GM19099 (cell line): ENCODE results near the gene TLCD5.

Experiments
- POLR2A ChIP-seq: IDR thresholded peaks from 3 replicates; pipeline ENCODE4 v1.6.1; 2011; ENCODE audit warnings: low read depth; ENCODE audit not compliant: insufficient read length; ENCODE audit errors: extremely low read depth

The TLCD5 gene

DNA sequence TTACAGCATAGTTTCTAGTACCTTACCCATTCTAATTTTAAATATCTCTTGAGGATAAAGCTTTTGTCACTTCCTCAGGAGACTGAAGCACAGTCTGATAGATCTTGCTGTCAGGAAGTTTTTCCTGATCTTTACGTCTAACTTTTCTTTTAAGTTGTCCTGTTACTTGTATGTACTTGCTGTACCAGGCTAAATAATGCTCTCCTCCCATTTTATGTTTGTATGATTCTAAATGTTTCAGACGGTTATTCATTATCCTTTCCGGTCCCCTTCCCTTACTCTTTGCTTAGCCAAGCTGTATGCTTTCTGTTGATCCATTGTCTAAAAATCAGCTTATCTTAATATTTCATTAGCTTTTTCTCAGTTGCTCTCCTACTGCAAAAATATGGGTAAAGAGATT lies 17.1 kb downstream of the TLCD5 start:
- TF ChIP-seq POLR2A = no peak

DNA sequence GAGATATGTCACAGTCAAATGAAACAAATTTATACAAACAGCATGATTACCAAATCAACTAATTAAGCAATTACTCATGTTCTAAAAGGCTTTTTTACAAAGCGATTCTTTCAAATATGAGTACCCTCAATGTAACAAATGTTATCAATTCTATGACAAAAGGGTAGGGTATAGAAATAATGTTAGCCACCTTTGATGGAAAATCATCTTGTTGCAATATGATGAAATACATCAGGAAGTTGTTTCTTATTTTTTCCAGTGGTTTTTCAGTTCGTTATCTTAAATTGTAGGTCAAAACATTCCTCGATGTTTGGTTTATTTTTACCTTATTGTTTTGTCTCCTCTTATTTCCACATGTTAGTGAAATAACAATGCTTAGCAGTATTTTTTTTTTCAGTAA lies 17.6 kb downstream of the TLCD5 start:
- no peak for TF ChIP-seq POLR2A

DNA sequence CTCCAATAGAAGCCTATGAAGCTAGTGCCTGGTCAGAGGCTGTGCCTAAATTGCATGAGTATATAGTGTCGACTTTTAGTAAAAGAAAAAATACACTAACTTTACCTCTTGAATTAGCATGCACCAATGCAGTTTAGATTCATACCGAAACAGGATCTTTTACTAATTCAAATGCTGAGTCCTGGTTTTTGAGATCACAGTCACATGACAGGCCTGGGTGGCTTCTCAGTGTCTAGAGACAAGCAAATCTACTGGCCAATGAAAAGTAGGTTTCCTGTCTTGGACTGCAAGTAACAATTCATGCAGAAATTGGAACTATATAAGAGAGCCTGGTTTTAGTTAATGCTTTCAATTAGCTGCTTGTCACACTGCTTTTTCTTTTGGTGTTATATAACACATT lies 18.3 kb downstream of the TLCD5 start:
- no peak for TF ChIP-seq POLR2A

DNA sequence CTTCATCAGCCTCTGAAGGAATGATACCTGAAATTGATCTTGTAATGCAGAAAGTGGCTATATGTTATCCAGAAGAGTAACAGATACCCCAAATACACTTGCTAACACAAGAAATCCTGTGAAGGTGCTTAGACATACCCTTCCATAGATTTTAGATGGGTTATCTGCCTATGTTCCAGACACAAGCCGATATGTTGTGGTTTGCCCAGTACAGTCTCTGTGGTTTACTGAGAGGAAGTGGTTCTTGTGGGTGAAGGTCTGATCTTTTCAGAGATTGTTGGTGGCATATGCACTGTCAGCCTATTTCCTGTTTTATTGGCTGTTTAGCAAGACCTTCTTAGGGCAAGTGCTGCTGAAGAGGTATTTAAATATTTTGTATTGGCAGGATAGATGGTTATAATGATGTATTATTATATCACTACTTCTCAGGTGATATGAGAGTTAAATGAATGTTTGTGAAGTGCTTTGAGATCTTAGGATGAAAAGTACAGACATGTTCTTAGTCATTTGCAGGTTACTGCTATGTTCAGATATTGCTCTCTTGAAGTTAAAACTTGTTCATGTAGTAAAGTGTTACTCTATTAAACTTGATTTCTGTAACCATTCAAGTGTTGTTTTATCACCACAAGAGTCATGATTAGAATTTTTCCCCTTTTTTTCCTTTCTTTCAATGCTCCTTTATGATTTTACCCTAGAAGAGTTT lies 19.4 kb downstream of the TLCD5 start:
- no peak for TF ChIP-seq POLR2A

DNA sequence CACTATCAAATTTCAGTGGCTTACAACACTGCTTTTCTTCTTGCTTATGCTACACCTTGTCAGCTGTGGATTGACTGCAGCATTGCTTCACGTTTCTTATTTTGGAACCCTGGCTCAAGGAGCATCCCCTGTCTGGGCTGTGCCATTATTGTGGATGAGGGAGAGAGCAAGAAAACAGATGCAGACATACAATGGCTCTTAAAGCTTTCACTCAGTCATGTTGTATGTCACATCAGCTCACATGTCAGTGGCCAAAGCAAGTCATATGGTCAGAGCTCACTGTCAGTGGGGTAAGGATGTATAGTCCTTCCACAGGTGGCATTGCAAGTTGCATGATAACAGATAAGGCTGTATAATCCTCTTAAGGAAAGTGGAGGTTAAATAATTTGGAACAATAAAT lies 21.1 kb downstream of the TLCD5 start:
- TF ChIP-seq POLR2A = no peak

DNA sequence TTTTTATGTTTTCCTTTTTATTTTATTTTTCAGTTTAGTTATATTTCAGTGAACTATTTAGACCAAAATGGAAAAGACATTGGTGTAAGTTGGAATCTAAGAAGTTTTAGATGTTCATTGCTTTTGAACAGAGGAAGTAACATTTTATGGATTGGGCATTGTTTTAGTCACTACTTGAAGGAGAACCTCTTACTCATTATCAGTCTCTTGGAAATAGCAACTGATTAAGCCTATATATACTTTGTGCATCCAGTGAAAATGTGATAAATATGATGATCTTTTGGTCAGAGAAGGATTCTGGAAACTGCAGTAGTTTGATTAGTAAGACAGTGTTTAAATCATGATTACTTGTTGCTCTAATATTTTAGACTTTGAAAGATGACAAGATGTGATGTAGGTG lies 25.5 kb downstream of the TLCD5 start:
- TF ChIP-seq POLR2A = no peak

DNA sequence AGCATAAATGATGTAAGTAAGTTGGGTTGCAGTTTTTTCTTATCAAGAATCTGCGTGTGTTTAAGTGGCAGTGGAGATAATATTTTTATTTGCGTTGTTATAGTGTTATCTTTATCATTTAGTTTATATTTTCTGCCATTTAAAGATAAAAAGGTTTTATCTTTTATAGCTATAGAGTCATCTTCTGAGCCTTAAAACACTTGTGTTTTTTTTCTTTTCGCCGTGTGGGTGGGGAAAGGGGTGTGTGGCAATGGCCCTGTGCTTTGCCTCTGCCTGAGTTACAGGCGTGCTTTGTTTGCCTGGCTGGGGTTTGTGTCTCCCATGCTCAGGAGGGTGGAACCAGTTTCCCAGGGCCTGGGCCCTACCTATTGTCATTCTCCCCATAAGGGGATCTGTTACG lies 27.3 kb downstream of the TLCD5 start:
- no peak for TF ChIP-seq POLR2A

DNA sequence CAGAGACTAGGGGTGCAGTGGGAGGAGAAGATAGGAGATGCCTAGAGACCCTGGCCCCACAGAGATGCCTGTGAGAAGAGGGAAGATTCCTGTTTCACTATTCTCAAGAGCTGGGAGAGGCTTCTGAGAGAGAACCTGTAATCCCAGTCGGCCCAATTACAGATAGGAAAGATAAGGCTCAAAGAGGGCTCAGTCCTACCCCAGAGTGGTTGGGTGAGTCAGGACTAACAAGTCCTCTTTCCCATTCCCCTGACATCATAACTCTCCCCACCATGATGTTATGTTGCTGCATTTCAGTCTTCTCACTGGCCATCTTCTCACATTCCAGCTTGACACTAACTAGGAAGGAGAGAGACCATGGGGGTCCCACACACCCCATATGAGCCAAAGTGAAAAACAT lies 29.0 kb downstream of the TLCD5 start:
- TF ChIP-seq POLR2A = no peak

DNA sequence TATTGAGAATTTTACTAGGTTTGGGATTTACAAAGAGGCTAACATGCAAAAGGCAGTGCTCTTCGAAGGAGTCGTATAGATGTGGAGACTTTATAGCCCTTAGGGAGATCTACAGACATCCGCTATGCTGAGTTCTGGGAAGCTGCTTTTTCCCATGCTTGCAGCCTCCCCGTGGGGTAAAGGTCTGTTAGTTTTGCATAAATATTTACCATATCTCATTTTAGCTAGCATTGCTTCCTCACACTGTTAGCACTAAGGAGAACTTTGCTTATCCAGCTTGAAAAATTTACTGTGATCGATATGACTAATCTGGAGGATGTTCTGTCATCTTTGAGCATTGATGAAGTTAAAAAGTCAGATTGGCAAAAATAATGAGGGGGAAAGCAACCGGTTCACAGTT lies 29.7 kb downstream of the TLCD5 start:
- no peak for TF ChIP-seq POLR2A

DNA sequence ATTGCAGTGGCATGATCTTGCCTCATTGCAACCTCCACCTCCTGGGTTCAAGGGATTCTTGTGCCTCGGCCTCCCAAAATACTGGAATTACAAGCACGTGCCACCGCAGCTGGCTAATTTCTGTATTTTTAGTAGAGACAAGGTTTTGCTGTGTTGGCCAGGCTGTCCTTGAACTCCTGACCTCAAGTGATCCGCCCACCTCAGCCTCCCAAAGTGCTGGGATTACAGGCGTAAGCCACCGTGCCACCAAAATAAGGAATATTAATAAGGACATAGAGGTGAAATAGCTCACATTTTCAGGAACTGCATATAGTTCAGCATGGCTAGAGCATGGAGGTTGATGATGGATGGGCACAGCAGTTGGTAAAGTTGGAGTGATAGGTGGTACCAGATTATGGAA lies 32.5 kb downstream of the TLCD5 start:
- TF ChIP-seq POLR2A = no peak

DNA sequence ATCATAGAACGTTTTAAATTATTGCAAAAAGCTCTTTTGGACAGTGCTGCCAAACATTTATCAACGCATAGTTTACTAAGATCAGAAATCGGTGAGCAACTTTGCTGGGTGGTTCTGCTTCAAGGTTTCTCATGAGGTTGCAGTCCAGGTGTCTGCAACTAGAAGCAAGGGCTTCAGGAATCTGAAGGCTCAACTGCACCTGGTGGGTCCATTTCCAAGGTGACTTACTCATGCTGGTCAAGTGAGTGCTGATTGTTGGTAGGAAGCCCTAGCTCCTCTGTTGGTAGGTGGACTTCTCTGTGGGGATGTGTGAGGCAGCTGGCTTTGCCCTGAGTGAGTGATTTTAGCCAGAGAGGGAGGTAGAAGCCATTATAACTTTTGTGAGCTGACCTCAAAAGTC lies 33.6 kb downstream of the TLCD5 start:
- TF ChIP-seq POLR2A = no peak

DNA sequence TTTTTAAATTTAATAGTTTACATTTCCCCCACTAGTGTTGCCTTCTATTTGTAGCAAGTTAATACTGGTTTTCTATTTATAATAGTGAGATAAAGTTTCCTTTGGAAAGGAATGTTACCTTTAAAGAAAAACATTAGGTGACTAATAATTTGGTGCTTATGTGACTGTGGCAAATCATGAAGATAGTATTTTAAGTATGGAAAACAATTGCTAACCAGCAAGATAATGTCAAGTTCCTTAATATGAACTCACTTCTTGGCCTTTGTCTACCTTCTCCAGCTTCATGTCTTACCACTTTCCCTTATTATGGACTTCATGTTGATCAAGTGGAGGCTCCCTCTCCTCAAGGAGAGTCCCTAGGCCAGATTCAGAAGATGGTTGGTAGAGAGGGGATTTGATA lies 38.3 kb downstream of the TLCD5 start:
- TF ChIP-seq POLR2A = no peak

DNA sequence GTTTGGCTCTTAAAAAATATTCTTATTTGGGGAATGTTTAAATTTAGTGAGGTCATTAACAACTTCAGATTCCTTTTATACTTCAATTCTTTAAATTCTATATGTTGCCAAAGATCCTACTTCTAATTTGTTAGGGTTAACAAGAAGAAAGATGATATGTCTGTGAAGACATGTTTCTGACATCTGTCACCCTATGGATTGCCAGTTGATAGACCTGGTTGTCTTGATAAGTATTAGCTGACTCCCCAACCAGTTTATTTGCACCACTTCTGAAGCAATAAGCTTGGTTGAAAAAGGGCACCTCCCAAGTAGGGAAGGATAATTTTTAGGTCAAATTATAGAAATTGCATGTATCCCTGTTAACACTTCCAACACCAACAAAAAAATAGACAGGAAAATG lies 40.4 kb downstream of the TLCD5 start:
- TF ChIP-seq POLR2A = no peak

DNA sequence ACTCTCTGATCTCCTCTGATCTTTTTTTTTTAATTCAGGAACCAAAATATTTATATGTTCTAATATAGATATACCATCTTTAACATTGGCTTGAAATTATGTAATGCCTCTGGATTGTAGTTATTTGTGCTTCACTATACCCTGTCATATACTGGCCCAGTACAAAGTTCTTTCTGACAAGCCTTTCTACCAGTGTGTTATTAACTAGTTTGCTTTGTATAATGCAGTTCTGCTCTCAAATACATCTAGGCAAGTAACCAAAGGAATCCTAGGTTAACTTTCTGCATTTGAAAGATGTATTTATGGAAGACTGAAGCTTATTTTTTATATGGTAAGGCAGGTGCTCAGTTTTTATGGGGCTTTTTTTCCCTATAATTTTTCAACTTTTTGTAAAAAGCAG lies 47.2 kb downstream of the TLCD5 start:
- TF ChIP-seq POLR2A = no peak

DNA sequence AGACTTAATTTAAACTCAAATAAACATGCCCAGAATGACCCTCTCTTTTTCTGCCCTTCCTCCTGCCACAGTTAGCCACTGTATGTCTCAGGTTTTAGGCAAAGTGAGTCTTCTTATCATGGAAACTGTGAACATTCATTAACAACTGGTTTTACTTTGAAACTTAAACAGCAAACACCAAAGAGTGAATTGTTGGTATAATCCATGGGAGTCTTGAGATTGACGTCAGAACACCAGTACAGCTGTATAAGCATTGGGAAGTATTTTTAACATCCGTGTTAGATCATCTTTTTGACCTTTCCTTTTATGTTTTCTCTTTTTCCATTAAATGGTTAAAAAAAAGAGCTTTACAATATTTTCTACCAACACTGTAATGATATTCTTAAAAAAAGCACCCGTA lies 50.0 kb downstream of the TLCD5 start:
- no peak for TF ChIP-seq POLR2A

DNA sequence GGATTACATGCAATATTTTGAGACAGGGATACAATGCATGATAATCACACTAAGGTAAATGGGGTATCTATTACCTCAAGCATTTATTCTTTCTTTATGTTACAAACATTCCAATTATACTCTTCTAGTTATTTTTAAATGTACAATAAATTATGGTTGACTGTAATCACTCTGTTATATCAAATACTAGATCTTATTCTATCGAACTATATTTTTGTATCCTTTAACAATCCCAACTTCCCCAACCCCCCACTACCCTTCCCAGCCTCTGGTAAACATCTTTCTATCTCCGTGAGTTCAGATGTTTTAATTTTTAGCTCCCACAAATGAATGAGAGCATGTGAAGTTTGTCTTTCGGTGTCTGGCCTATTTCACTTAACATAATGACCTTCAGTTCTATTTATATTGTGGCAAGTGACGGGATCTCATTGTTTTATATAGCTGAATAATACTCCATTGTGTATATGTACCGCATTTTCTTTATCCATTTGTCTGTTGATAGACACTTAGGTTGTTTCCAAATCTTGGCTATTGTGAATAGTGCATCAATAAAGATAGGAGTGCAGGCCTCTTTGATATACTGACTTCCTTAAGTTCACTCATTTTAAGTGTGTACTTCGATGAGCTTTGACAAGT lies 51.6 kb downstream of the TLCD5 start:
- no peak for TF ChIP-seq POLR2A

DNA sequence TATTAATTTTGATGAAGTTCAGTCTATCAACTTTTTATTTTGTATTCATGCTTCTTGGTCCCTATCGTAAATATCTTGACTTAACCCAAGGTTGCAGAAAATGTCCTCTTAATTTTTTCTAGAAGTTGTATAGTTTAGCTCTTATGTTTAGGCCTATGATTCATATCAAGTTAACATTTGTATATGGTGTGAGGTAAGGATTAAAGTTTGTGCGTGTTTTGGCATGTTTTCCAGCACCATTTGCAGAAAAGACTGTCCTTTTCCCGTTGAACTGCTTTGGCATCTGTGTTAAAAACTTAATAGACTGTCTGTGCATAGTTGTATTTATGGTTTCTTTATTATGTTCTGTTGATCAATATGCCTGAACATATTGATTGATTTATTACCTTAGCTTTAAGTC lies 53.4 kb downstream of the TLCD5 start:
- TF ChIP-seq POLR2A = no peak
